ENCODE measurements around the gene SPATS2L.

Gene SPATS2L

GRCh38 chr2:200306196-200306930 is at the start of gene SPATS2L:
TSS of gene SPATS2L (plus strand) at chr2:200306693. CDS start at chr2:200389245, 82,552 bp downstream.
- DNase-seq (ENCODE audit: low read depth in 1 of 2, low spot score in 1 of 2) = peak in 1 of 2 donors; percentile 51

GRCh38 chr2:200257570-200257969 is 48.9 kb upstream of the SPATS2L start:
- DNase-seq (ENCODE audit: low read depth in 1 of 2, low spot score in 1 of 2) = no peak

GRCh38 chr2:200258081-200258480 is 48.4 kb upstream of the SPATS2L start:
- no peak for DNase-seq (ENCODE audit: low read depth in 1 of 2, low spot score in 1 of 2)

- no peak for DNase-seq (ENCODE audit: low read depth in 1 of 2, low spot score in 1 of 2)
These were observed 47.5 kb upstream of the SPATS2L start for GRCh38 chr2:200258881-200259576.

GRCh38 chr2:200259577-200259957 is 46.9 kb upstream of the SPATS2L start:
- no peak for DNase-seq (ENCODE audit: low read depth in 1 of 2, low spot score in 1 of 2)

GRCh38 chr2:200262047-200262446 is 44.4 kb upstream of the SPATS2L start:
- no peak for DNase-seq (ENCODE audit: low read depth in 1 of 2, low spot score in 1 of 2)

- DNase-seq (ENCODE audit: low read depth in 1 of 2, low spot score in 1 of 2) = no peak
These were observed 43.2 kb upstream of the SPATS2L start for GRCh38 chr2:200263279-200263678.

GRCh38 chr2:200264631-200265030 is 41.9 kb upstream of the SPATS2L start:
- DNase-seq (ENCODE audit: low read depth in 1 of 2, low spot score in 1 of 2) = no peak

- no peak for DNase-seq (ENCODE audit: low read depth in 1 of 2, low spot score in 1 of 2)
These were observed 40.1 kb upstream of the SPATS2L start for GRCh38 chr2:200266406-200266805.

- DNase-seq (ENCODE audit: low read depth in 1 of 2, low spot score in 1 of 2) = no peak
These were observed 39.1 kb upstream of the SPATS2L start for GRCh38 chr2:200267350-200267749.

GRCh38 chr2:200270732-200271131 is 35.8 kb upstream of the SPATS2L start:
- no peak for DNase-seq (ENCODE audit: low read depth in 1 of 2, low spot score in 1 of 2)

GRCh38 chr2:200272320-200272719 is 34.2 kb upstream of the SPATS2L start:
- DNase-seq (ENCODE audit: low read depth in 1 of 2, low spot score in 1 of 2) = no peak

- DNase-seq (ENCODE audit: low read depth in 1 of 2, low spot score in 1 of 2) = no peak
These were observed 32.1 kb upstream of the SPATS2L start for GRCh38 chr2:200274116-200275075.

- no peak for DNase-seq (ENCODE audit: low read depth in 1 of 2, low spot score in 1 of 2)
These were observed 31.0 kb upstream of the SPATS2L start for GRCh38 chr2:200275295-200276013.

GRCh38 chr2:200276472-200276871 is 30.0 kb upstream of the SPATS2L start:
- no peak for DNase-seq (ENCODE audit: low read depth in 1 of 2, low spot score in 1 of 2)

- DNase-seq (ENCODE audit: low read depth in 1 of 2, low spot score in 1 of 2) = no peak
These were observed 27.7 kb upstream of the SPATS2L start for GRCh38 chr2:200278694-200279316.

- no peak for DNase-seq (ENCODE audit: low read depth in 1 of 2, low spot score in 1 of 2)
These were observed 26.6 kb upstream of the SPATS2L start for GRCh38 chr2:200279857-200280256.

- no peak for DNase-seq (ENCODE audit: low read depth in 1 of 2, low spot score in 1 of 2)
These were observed 19.9 kb upstream of the SPATS2L start for GRCh38 chr2:200286578-200286977.

- no peak for DNase-seq (ENCODE audit: low read depth in 1 of 2, low spot score in 1 of 2)
These were observed 17.6 kb upstream of the SPATS2L start for GRCh38 chr2:200288670-200289429.

- no peak for DNase-seq (ENCODE audit: low read depth in 1 of 2, low spot score in 1 of 2)
These were observed 10.4 kb upstream of the SPATS2L start for GRCh38 chr2:200296118-200296517.

Data from stimulated activated CD4-positive, alpha-beta T cell treated with anti-CD3 and anti-CD28 coated beads, Interleukin-15, amount 100 ng/mL, for 1 hour (primary cell).